Stomach (tissue), 9 donors: Measurements from ENCODE around the gene ZBTB18. TPM values are rescaled to one million over a fixed set of nuclear protein-coding genes. Genes with fewer than 3 reads are reported as not detected.

Experiments
- DNase-seq, 2 donors: peaks; one replicate each; pipeline versions ENCODE4 v3.0.0 to v3.0.0-alpha.2; 2013 to 2019
- H3K27ac ChIP-seq, 5 donors: fragments of 200-600 bp in 4 of 5; sonication (generic) in 4 of 5; one replicate each; pipeline ENCODE4 v1.5.1; 2013 to 2019; ENCODE audit warnings: mild to moderate bottlenecking in 1 of 5, moderate library complexity in 1 of 5
- H3K27me3 ChIP-seq, 3 donors: fragments of 200-600 bp; sonication (generic); one replicate each; pipeline ENCODE4 v1.5.1; 2017 to 2019; ENCODE audit warnings: mixed run types in 1 of 3
- H3K36me3 ChIP-seq, 4 donors: fragments of 200-600 bp; sonication (generic); 1 replicate in 3 of 4; 2 replicates in 1 of 4; pipeline ENCODE4 v1.5.1; 2016 to 2019
- H3K4me1 ChIP-seq, 4 donors: fragments of 200-600 bp; sonication (generic); one replicate each; pipeline ENCODE4 v1.5.1; 2016 to 2019
- H3K4me3 ChIP-seq, 4 donors: fragments of 200-600 bp; sonication (generic) in 3 of 4; one replicate each; pipeline ENCODE4 v1.5.1; 2016 to 2019; ENCODE audit warnings: mild to moderate bottlenecking in 1 of 4
- H3K9me3 ChIP-seq, 4 donors: fragments of 200-600 bp; sonication (generic); one replicate each; pipeline ENCODE4 v1.5.1; 2016 to 2019
- EP300 ChIP-seq: sonication (generic); formaldehyde crosslinking; IDR thresholded peaks from one replicate; pipeline ENCODE4 v1.6.1; 2017; ENCODE audit warnings: antibody characterized with exemption
- POLR2A ChIP-seq, 4 donors: fragments of 450-650 bp; IDR thresholded peaks; one replicate each; pipeline ENCODE4 v1.6.1; 2016; ENCODE audit warnings: antibody characterized with exemption in 4 of 4, control low read depth in 2 of 4, mild to moderate bottlenecking in 1 of 4, moderate library complexity in 1 of 4
- POLR2AphosphoS5 ChIP-seq, 3 donors: sonication (generic); formaldehyde crosslinking; IDR thresholded peaks; one replicate each; pipeline ENCODE4 v1.6.1; 2016; ENCODE audit warnings: antibody characterized with exemption in 3 of 3
- WGBS, 5 donors: extraction: QIAGEN DNeasy Blood & Tissue Kit in 3 of 5; methylation state at CpG; one replicate each; pipeline versions ENCODE4 v1.1.5 to v1.1.7; 2013 to 2018; 5-methylcytosine and 5-hydroxymethylcytosine counted together
- intact Hi-C: fragments of 100-400 bp; cut with DNase I; formaldehyde crosslinking; loops from one replicate; pipeline ENCODE4 v1.15.1; 2023; ENCODE audit warnings: low total_unique reads
- polyA plus RNA-seq, 3 donors: library from polyadenylated mRNA; stranded (reverse); fragments of 200-250 nt; gene quantifications; one replicate each; pipeline ENCODE4 v1.2.3, GENCODE V29; 2013
- total RNA-seq, 5 donors: library from RNA; depleted of rRNA; stranded (reverse); fragments of >200 nt; gene quantifications; one replicate each; pipeline versions ENCODE4 v1.1.0 to v1.2.3, GENCODE V29; 2014 to 2016
- TF ChIP-seq, protein P1 (sequence below), 7 experiments: fragments of 450-650 bp in 4 of 7; fragments of 200-600 bp in 3 of 7; sonication (generic) in 3 of 7; IDR thresholded peaks; one replicate each; pipeline ENCODE4 v1.5.1; 2016 to 2019; ENCODE audit warnings: antibody characterized with exemption in 7 of 7, control low read depth in 2 of 7, mild to moderate bottlenecking in 1 of 7
- donor health status: healthy with polysubstance abuse.
- donor health status: Bipolar disorder and iron deficiency.
- donor health status: healthy.

ZBTB18 gene
- total and polyA plus RNA-seq, 8 donors: 5.7 to 27.2 (median 16.4) TPM

DNA sequence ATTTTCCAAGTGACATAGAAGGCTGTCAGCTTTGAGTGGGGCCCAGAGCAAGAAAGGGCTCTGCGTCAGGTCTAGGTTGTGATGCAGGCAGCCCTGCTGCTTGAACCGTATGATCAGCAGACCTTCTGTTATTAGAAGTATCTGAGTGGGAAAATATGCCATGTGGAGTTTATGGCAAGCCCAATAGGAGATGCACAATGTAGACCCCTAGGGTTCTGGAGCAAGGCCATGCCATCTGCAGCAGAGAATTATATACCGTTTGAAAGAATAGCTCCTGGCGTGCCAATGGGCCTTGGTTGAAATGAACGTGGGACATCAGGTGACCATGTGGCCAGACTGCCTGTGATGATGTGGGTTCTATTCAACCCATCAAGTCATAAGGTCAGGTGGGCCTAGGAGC is 44.1 kb upstream of the ZBTB18 start:
- 85 to 99% (median 89%) methylated on average over 5 of the region's 5 CpGs for WGBS, 5 donors
- Histone ChIP-seq H3K36me3 (no peaks in the 10 kb centered on the region), H3K27me3 (peaks cover 0 to 10% (median 0%) of the 10 kb centered on the region in 3 donors), H3K27ac (no peak overlapping the region), H3K4me1 (no peaks in the 10 kb centered on the region), H3K4me3 (no peak overlapping the region), H3K9me3 (no peaks in the 10 kb centered on the region)
- DNase-seq: no peak
- intact Hi-C loops: no loop called here
- TF ChIP-seq, protein P1, sequence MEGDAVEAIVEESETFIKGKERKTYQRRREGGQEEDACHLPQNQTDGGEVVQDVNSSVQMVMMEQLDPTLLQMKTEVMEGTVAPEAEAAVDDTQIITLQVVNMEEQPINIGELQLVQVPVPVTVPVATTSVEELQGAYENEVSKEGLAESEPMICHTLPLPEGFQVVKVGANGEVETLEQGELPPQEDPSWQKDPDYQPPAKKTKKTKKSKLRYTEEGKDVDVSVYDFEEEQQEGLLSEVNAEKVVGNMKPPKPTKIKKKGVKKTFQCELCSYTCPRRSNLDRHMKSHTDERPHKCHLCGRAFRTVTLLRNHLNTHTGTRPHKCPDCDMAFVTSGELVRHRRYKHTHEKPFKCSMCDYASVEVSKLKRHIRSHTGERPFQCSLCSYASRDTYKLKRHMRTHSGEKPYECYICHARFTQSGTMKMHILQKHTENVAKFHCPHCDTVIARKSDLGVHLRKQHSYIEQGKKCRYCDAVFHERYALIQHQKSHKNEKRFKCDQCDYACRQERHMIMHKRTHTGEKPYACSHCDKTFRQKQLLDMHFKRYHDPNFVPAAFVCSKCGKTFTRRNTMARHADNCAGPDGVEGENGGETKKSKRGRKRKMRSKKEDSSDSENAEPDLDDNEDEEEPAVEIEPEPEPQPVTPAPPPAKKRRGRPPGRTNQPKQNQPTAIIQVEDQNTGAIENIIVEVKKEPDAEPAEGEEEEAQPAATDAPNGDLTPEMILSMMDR (IDR thresholded peaks at IDR 0.05): no peak
- TF ChIP-seq POLR2A (IDR thresholded peaks at IDR 0.05): no peak
- TF ChIP-seq EP300: no peak
- no peak for TF ChIP-seq POLR2AphosphoS5 (IDR thresholded peaks at IDR 0.05)

DNA sequence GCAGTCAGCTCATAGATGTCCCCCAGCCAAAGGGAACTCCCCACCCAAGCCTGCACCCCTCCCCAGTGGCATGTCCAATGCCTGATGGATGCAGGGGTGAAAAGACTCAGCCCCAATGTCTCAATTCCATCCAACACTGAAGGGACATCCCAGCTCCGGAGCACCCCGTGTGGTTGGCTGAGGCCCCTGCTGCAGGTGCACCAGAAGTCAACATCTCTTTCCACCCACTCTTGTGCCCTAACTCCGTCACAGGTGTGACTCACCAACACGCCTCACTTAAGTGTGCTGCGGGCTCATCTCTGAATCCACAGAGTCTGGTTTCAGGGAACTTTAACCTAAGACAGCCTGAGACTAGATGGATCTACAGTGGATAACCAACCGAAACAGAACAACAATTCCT is 40.9 kb upstream of the ZBTB18 start:
- 53 to 69% (median 67%) methylated on average over 6 of the region's 6 CpGs for whole genome bisulfite sequencing, 5 donors
- intact Hi-C loops: no loop called here
- no peak for TF ChIP-seq POLR2A (IDR thresholded peaks at IDR 0.05)
- no peak for TF ChIP-seq POLR2AphosphoS5 (IDR thresholded peaks at IDR 0.05)
- TF ChIP-seq EP300: no peak
- TF ChIP-seq, protein P1 (IDR thresholded peaks at IDR 0.05): no peak

DNA sequence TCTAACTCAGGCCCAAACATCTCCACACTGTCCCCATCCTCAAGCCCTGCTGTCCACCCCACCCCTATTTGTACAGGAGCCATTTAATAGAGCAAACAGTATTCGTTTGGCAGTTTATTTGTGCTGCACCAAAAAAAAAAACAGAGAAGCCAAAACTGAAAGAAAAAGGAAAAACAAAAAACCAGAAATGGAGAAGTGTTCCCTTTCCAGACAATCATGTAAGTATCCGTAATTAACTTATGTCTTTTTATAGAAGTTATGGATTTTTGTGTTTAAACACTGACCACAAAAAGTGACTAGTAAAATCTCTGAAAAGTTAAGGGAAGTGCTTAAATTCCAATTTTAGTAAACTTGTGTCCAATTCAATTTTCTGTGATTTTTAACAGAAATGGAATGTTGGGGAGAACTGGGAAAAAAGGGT is 40.4 kb upstream of the ZBTB18 start:
- H3K27ac ChIP-seq: no peak overlapping the region
- peaks cover 0 to 10% (median 0%) of the 10 kb centered on the region in 3 donors for H3K27me3 ChIP-seq
- intact Hi-C loops: no loop called here
- DNase-seq: no peak
- no peaks in the 10 kb centered on the region for H3K36me3 ChIP-seq
- 34 to 41% (median 39%) methylated on average over 2 of the region's 2 CpGs for WGBS, 5 donors
- no peak for TF ChIP-seq EP300
- H3K4me3 ChIP-seq: no peak overlapping the region
- no peaks in the 10 kb centered on the region for H3K9me3 ChIP-seq
- H3K4me1 ChIP-seq: no peaks in the 10 kb centered on the region

More for the DNA sequence above, 40.9 kb upstream of the ZBTB18 start:
- no peaks in the 10 kb centered on the region for H3K4me1 ChIP-seq
- H3K4me3 ChIP-seq: no peak overlapping the region
- H3K9me3 ChIP-seq: no peaks in the 10 kb centered on the region
- no peak overlapping the region for H3K27ac ChIP-seq
- no peaks in the 10 kb centered on the region for H3K36me3 ChIP-seq
- DNase-seq: no peak
- peaks cover 0 to 10% (median 0%) of the 10 kb centered on the region in 3 donors for H3K27me3 ChIP-seq

DNA sequence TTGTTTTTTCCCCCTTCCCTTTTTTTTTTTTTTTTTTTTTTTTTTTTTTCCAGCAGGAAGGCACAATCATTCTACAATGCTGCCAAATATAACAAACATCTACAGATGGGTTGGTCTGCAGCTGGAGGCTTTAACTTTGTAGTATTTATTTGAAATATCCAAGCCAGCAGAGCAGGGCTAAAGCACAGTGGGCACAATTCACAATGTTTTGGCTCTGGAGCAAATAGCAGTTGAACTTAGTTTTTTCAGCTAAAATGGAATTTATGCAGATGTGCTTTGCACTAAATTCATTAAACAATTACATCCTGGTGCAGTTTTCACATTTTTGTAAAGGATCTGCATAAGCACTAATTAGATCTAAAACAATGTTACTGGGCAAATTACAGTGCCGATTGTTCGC is 39.8 kb upstream of the ZBTB18 start:
- Histone ChIP-seq H3K4me1 (no peaks in the 10 kb centered on the region), H3K27ac (no peak overlapping the region), H3K9me3 (no peaks in the 10 kb centered on the region), H3K36me3 (no peaks in the 10 kb centered on the region), H3K27me3 (peaks cover 0 to 10% (median 0%) of the 10 kb centered on the region in 3 donors), H3K4me3 (no peak overlapping the region)
- DNase-seq: peak in 1 of 2 donors; percentile 15
- 72 to 81% (median 79%) methylated on average over 2 of the region's 2 CpGs for WGBS, 5 donors
- TF ChIP-seq, protein P1 (IDR thresholded peaks at IDR 0.05): no peak
- TF ChIP-seq POLR2AphosphoS5 (IDR thresholded peaks at IDR 0.05) (no peak), EP300 (no peak), POLR2A (IDR thresholded peaks at IDR 0.05) (no peak)
- intact Hi-C loops: no loop called here

DNA sequence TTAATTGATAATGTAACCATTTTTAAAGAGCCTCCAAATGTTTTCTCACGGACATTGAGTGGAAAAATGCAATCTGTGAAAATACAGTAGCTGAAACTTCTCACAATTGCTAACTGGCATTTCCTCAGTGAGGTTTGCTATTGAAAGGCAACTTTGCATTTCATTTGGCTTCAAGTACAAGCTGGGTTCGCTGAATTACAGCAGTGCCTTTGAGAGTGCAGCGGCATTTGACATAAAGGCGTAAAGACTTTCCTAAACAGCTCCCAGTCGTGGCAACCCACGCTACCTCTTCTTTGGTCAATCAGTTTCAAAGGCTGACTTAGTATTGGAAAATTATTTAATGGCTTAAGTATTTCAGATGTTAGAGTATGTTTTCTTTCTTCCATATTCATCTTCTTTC is 39.3 kb upstream of the ZBTB18 start:
- intact Hi-C loops: no loop called here
- H3K9me3 ChIP-seq: no peaks in the 10 kb centered on the region
- peaks cover 0 to 10% (median 0%) of the 10 kb centered on the region in 3 donors for H3K27me3 ChIP-seq
- H3K36me3 ChIP-seq: no peaks in the 10 kb centered on the region
- no peak overlapping the region for H3K4me3 ChIP-seq
- no peak overlapping the region for H3K27ac ChIP-seq
- 48 to 59% (median 52%) methylated on average over 6 of the region's 6 CpGs for WGBS, 5 donors
- DNase-seq: no peak
- no peaks in the 10 kb centered on the region for H3K4me1 ChIP-seq
- TF ChIP-seq POLR2AphosphoS5 (IDR thresholded peaks at IDR 0.05) (no peak), EP300 (no peak), POLR2A (IDR thresholded peaks at IDR 0.05) (no peak)
- TF ChIP-seq, protein P1 (IDR thresholded peaks at IDR 0.05): no peak
